Epithelial cell of proximal tubule (primary cell): ENCODE results near the gene IFT20. TPM values are rescaled to one million over a fixed set of nuclear protein-coding genes. Genes with fewer than 3 reads are reported as not detected.

Experiments
- DNase-seq: peaks from one replicate; pipeline ENCODE4 v3.0.0-alpha.2; 2011; ENCODE audit warnings: low read depth
- H3K4me3 ChIP-seq: 2 replicates; pipeline ENCODE4 v1.5.1; 2011; ENCODE audit warnings: low read depth, mild to moderate bottlenecking, low read length
- total RNA-seq: library from RNA; depleted of rRNA; stranded (reverse); fragments of >200 nt; gene quantifications from 2 replicates; pipeline ENCODE4 v1.2.3, GENCODE V29; 2015
- TF ChIP-seq, protein P1 (sequence below): conservative IDR thresholded peaks from 2 replicates; pipeline ENCODE4 v1.5.1; 2012; ENCODE audit warnings: low read depth, mild to moderate bottlenecking, low read length

Gene IFT20
- total RNA-seq, 1 donor from 2014 or later: 32.9 TPM

GRCh38 chr17:28317966-28318758 is 17.1 kb downstream of the IFT20 start:
- no peak for DNase-seq
- TF ChIP-seq, protein P1, sequence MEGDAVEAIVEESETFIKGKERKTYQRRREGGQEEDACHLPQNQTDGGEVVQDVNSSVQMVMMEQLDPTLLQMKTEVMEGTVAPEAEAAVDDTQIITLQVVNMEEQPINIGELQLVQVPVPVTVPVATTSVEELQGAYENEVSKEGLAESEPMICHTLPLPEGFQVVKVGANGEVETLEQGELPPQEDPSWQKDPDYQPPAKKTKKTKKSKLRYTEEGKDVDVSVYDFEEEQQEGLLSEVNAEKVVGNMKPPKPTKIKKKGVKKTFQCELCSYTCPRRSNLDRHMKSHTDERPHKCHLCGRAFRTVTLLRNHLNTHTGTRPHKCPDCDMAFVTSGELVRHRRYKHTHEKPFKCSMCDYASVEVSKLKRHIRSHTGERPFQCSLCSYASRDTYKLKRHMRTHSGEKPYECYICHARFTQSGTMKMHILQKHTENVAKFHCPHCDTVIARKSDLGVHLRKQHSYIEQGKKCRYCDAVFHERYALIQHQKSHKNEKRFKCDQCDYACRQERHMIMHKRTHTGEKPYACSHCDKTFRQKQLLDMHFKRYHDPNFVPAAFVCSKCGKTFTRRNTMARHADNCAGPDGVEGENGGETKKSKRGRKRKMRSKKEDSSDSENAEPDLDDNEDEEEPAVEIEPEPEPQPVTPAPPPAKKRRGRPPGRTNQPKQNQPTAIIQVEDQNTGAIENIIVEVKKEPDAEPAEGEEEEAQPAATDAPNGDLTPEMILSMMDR: no peak
- peak overlapping the region; percentile 78 for H3K4me3 ChIP-seq

GRCh38 chr17:28317099-28317965 is 17.9 kb downstream of the IFT20 start:
- no peak for DNase-seq
- TF ChIP-seq, protein P1: no peak
- no peak overlapping the region for H3K4me3 ChIP-seq

DNA sequence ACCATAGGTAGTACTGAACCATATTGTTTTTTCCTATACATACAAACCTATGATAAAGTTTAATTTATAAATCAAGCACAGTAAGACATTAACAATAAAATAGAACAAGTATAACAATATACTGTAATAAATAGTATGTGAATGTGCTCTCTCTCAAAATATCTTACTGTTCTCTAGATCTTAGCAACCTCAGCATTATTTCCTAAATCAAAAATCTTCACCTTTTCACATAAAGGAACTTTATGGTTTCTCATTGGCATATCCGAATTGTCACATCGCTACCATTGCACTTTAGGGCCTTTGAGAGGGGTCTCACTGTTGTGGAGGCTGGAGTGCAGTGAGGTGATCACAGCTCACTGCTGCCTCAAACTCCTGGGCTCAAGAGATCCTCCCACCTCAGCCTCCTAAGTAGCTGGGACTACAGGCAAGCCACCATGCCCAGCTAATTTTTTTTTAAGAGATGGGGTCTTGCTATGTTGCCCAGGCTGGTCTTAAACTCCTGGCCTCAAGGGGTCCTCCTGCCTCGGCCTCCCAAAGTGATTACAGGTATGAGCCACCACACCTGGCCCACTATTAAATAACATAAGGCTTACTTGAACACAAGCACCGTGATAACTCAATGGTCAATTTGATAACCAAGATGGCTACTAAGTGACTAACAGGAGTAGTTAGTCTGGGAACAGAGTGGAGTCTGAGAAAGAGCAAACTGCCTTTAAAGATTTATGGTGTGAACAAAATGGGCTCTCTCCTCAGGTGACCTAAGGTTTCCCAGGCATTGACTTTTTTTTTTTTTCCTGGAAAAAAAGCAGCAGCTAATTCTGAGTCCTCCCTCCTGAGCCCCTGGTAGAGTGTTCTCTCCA is 19.2 kb downstream of the IFT20 start:
- no peak overlapping the region for H3K4me3 ChIP-seq
- TF ChIP-seq, protein P1: no peak
- DNase-seq: no peak

DNA sequence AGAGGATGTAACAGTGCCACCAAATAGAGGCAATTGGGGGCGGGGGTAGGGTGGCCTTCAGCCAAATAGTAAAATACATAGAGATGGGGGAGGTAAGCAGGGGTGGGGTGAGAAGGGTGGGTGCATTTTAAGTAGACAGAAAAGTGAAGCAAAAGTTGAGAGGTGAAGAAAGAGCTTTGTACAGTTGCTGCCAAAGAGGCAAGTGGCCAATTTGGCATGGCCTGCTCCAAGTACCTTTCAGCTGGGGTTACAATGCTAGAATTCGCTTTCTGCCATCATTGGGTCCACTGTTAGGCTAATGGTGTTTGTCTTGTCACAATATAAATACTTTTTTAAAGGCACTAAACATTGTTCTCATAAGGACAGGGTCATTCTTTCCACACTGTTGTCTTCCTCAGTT is 21.4 kb downstream of the IFT20 start:
- TF ChIP-seq, protein P1: no peak
- DNase-seq: no peak
- no peak overlapping the region for H3K4me3 ChIP-seq

DNA sequence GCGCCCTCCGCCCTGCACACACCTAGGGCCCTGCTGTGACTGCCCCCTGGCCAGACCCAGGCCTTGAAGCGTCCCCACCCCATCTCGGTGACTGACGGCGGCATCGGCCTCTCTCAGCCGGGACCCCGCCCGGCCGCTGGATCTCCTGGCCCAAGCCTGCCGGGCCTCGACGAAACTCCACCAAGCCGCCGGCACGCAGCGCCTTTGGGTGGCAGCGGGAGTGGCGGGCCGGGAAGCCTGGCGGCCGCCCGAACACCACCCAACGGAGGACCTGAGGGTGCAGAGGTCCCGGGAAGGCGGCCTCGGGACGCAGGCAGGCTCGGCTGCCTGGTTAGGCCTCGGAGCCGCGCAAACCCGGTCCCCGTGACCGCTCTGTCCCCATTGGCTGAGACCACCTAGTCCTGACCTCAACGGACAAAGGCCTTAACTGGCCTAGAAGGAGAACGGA is 28.3 kb downstream of the IFT20 start:
- DNase-seq: no peak
- H3K4me3 ChIP-seq: no peak overlapping the region
- TF ChIP-seq, protein P1: no peak

DNA sequence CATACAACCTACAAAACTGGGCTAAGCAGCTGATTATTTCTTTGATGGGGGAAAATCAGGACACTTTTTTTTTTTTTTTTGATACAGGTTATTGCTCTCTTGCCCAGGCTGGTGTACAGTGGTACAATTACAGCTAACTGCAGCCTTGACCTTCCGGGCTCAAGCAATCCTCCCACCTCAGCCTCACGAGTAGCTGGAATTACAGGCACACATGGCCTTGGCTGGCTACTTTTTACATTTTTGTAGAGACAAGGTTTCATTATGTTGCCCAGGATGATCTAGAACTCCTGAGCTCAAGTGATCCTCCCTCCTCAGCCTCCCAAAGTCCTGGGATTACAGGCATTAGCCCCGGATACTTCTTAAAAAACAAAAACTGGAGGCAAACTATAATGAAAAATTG is 36.8 kb downstream of the IFT20 start:
- TF ChIP-seq, protein P1: no peak
- no peak overlapping the region for H3K4me3 ChIP-seq
- no peak for DNase-seq
